LNCaP clone FGC (cell line): ENCODE data around the gene SLFN14.
"Not testable (repeated sequence)": the region's sequence is repeated elsewhere in the genome, so short reads cannot be mapped to it uniquely, and the experiment has no call there.

Experiments used
- DNase-seq: peaks from one replicate; pipeline ENCODE4 v3.0.0-alpha.2; 2011; ENCODE audit warnings: low read depth
- H3K4me3 ChIP-seq: 2 replicates; pipeline ENCODE4 v1.5.1; 2011; ENCODE audit warnings: mild to moderate bottlenecking, low read depth, low read length, control low read depth
- CTCF ChIP-seq: IDR thresholded peaks from 2 replicates; pipeline ENCODE4 v1.5.1; 2012; ENCODE audit warnings: mild to moderate bottlenecking; ENCODE audit not compliant: control insufficient read depth, insufficient read depth; ENCODE audit errors: extremely low read depth

SLFN14 gene

GRCh38 chr17:35578929-35579432 lies 18.4 kb upstream of the SLFN14 start:
- H3K4me3 ChIP-seq: peak overlapping the region; percentile 87
- DNase-seq: no peak
- TF ChIP-seq CTCF: no peak

GRCh38 chr17:35578197-35578928 lies 17.7 kb upstream of the SLFN14 start, which contains the start of gene PEX12:
TSS of gene PEX12 (minus strand) at chr17:35578571. CDS start at chr17:35578021, 550 bp downstream.
- peak; percentile 66 for DNase-seq
- peak within 1 kb of the TSS; percentile 87 for H3K4me3 ChIP-seq
- no peak for TF ChIP-seq CTCF

- TF ChIP-seq CTCF: no peak
- peak overlapping the region; percentile 87 for H3K4me3 ChIP-seq
- DNase-seq: no peak
Observed at GRCh38 chr17:35577830-35578196, 17.2 kb upstream of the SLFN14 start.

- TF ChIP-seq CTCF: no peak
- DNase-seq: no peak
- H3K4me3 ChIP-seq: no peak overlapping the region
Observed at GRCh38 chr17:35575759-35576158, 15.1 kb upstream of the SLFN14 start.

GRCh38 chr17:35569405-35569804 lies 8.8 kb upstream of the SLFN14 start:
- no peak for TF ChIP-seq CTCF
- peak overlapping the region; percentile 100 for H3K4me3 ChIP-seq
- DNase-seq: no peak

- peak overlapping the region; percentile 100 for H3K4me3 ChIP-seq
- DNase-seq: no peak
- TF ChIP-seq CTCF: no peak
Observed at GRCh38 chr17:35568561-35568960, 7.9 kb upstream of the SLFN14 start.

- H3K4me3 ChIP-seq: peak overlapping the region; percentile 100
- DNase-seq: no peak
- TF ChIP-seq CTCF: no peak
Observed at GRCh38 chr17:35566968-35567367, 6.3 kb upstream of the SLFN14 start.

- not testable (repeated sequence) for DNase-seq, H3K4me3 ChIP-seq
Observed at GRCh38 chr17:35563181-35563580, 2.6 kb upstream of the SLFN14 start.
